Hair follicle dermal papilla cell (primary cell): ENCODE data around the gene CLK1. TPM values are rescaled to one million over a fixed set of nuclear protein-coding genes. Genes with fewer than 3 reads are reported as not detected.

Experiments used
- small RNA-seq: library from RNA; depleted of rRNA; stranded (forward); fragments of <200 nt; gene quantifications from one replicate; pipeline ENCODE3, GENCODE V24; 2012
- total RNA-seq: library from RNA; depleted of rRNA; stranded (reverse); fragments of >200 nt; gene quantifications from 2 replicates; pipeline ENCODE4 v1.2.3, GENCODE V29; 2012

CLK1 gene
- 39.1 TPM in 2 replicates for total RNA-seq

GRCh38 chr2:200864176-200865034, at the start of gene CLK1:
Gene CLK1 (minus strand): TSS chr2:200864658. CDS start chr2:200861862, 2,796 bp downstream.

DNA sequence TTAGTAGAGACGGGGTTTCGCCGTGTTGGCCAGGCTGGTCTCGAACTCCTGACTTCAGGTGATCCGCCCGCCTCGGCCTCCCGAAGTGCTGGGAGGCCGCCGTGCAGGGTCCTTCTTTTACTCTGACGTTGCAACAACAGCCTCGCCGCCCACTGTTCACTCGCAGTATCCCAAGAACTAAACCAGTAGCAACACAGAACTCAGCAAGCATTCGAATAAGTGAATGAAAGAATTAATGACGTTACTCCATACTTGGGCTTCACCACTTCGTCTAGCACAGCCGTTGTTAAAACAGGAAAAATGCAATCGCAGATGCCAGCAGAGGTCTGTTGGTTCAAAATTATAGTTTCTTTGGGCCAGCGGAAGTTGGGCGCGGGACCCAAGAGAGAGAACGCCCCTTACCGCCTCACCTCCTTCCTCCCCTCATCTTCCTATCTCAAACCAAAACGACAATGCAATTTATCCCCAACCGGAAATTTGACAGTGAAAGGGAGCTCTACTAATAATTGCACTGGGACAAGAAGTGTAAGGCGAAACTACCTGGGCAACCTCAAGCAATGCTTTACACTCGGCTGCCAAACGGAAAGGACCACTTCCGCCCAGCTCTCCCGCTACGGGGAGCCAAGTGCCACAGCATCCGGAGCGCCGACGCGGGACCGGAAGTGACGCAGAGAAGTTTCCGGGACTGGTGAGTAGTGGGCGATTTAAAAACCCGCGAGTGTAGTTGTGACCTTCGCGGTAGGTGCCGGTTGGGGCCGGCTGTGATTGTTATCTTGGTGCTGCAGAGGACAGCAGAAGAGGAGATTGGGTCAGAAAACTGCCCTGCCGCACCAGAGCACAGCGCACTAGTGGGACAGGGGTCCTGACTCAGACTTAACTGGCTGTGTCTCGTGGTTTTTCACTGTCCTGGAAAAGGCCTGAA, 24.5 kb upstream of the CLK1 start, which contains the start of the genes NIF3L1 and PPIL3:
NIF3L1 (plus strand) TSS at position 668 of the 922 bp plus-strand sequence. CDS start 2,573 bp downstream, outside the sequence.
PPIL3 (minus strand) TSS at position 374 of the 922 bp plus-strand sequence. CDS start 1,462 bp downstream, outside the sequence.

DNA sequence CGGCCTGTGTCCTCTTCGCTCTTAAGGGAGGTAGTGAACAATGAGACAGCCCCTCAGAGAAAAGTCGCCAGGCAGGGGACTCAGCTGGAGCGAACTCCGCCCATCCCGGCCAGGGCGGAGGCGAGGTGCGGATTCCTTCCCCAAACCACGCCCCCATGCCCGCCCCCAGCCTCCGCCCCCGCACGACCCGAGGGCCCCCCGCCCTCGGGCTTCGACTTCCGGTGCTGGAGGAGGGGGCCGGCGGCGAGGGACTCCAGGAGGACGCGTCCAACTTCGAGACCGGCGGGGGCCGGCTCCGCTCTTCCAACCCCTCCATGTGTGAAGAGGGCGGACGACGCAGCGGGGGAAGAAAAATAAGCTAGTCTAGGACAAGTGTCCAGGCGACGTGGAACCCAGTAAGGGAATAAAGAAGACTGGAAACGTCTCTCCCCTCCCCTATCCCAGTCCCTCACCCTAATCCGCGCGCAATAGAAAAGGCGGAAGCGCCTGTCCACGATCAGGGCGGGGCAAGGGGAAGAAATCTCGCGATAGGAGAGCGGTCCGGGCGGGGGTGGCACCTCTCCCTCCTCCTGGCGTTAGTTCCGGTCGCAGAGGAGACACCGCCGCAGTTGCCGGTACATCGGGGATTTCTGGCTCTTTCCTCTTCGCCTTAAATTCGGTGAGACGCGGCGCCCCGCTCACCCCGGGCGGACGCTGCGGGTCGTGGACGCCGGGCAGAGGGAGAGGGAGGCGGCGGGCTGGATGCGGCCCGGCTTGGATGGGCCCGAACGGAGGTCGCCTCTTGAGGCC, 52.9 kb downstream of the CLK1 start, which contains the start of gene BZW1:
BZW1 (plus strand) TSS at position 578 of the 789 bp plus-strand sequence. CDS start 1,308 bp downstream, outside the sequence.

Small RNA genes lying within 50 kb of the gene (small RNA-seq; reads per million reads assigned to genes)
- gene RF00019 (not detected), gene RNA5SP115 (not detected), gene RNU6-312P (not detected), gene RNU6-31P (not detected), gene RNU6-762P (not detected)

Other genes with a start within 250 kb of the CLK1 start
- 200 and 287 TPM in 2 replicates for gene BZW1, start 52.7 kb downstream of the CLK1 start, total RNA-seq
- gene PPIL3, start 24.4 kb upstream of the CLK1 start, total RNA-seq: 19.0 and 40.2 TPM in 2 replicates
- gene NIF3L1, start 24.7 kb upstream of the CLK1 start, total RNA-seq: 15.3 and 16.9 TPM in 2 replicates
- 15.6 and 16.2 TPM in 2 replicates for gene ORC2, start 99.0 kb upstream of the CLK1 start, total RNA-seq
- 10.9 and 15.9 TPM in 2 replicates for gene HYCC2, start 207.0 kb upstream of the CLK1 start, total RNA-seq
- gene NDUFB3, start 207.3 kb upstream of the CLK1 start, total RNA-seq: 18.5 and 23.8 TPM in 2 replicates